Limb (tissue), 2 donors: Measurements from ENCODE around the gene ASMTL.

Experiments
- DNase-seq, 2 donors: peaks; one replicate each; pipeline ENCODE4 v3.0.0-alpha.2; 2016; ENCODE audit errors: extremely low spot score in 2 of 2

ASMTL gene

DNA sequence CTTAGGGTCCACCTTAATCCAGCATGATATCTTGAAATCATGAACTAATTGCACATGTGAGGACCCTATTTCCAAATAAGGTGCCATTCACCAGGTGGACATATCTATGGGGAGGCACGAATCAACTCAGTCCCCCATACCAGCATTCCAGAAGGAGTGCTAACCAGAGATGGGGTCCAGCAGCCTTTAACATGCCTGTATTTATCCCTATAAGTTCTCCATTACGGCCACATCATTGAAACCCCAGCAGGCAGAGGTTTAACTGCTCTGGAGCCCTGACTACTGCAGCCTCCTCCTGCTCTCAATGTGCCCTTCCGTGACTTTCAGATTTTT lies 3.2 kb upstream of the ASMTL start:
- DNase-seq: peak in 1 of 2 donors; percentile 13

DNA sequence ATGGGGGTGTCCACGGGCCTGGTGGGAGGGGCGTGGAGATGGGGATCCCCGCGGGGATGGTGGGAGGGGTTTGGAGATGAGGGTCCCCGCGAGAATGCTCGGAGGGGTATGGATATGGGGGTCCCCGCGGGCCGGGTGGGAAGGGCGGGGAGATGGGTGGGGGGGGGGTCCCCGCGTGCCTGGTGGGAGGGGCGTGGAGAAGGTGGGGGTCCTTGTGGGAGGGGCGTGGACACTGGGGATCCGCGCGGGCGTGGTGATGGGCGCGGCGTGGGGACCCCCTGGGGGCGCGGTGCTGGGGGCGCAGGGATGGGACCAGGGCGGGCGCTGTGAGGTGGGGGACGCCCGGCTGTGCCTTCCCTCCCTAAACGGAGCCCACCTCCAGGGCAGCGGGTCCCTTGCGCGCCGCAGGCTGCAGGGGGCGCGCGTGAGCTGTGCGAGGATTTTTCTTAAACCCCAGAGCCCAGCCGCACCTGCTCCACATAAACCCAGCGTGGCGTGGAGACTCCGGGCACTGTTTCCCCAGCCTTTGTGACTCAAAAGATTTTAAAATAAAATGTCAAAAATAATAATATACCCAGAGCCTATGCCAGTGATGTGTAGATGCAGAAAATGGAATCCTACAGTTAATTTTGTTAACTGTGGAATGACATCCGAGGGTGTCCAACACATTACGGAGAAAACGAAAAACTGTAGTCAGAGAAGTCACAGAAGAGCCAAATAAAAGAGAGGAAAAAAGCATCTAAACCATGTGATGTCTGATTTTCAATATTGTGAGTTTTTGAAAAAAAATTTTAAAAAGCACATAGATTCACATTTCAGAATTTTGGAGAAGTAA lies 1.5 kb upstream of the ASMTL start:
- peak; percentile 66 to 93 for DNase-seq

DNA sequence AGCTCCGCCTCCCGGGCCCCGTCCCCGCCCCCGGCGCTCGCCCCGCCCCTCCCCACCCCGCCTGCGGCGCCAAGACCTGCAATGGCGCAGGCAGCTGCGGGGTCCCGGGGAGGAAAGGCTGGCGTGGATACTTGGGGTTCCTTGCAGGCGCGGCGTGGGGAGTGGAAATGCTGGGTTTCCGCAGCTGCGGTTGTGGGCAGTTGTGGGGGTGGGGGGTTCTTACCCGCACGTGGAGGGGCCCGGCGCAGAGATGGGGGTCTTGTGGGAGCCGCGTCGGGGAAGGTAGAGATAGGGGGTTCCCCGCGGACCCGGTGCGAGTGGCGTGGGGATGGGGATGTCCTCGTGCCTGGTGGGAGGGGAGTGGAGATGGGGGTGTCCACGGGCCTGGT lies 680 bp upstream of the ASMTL start:
- DNase-seq: no peak

DNA sequence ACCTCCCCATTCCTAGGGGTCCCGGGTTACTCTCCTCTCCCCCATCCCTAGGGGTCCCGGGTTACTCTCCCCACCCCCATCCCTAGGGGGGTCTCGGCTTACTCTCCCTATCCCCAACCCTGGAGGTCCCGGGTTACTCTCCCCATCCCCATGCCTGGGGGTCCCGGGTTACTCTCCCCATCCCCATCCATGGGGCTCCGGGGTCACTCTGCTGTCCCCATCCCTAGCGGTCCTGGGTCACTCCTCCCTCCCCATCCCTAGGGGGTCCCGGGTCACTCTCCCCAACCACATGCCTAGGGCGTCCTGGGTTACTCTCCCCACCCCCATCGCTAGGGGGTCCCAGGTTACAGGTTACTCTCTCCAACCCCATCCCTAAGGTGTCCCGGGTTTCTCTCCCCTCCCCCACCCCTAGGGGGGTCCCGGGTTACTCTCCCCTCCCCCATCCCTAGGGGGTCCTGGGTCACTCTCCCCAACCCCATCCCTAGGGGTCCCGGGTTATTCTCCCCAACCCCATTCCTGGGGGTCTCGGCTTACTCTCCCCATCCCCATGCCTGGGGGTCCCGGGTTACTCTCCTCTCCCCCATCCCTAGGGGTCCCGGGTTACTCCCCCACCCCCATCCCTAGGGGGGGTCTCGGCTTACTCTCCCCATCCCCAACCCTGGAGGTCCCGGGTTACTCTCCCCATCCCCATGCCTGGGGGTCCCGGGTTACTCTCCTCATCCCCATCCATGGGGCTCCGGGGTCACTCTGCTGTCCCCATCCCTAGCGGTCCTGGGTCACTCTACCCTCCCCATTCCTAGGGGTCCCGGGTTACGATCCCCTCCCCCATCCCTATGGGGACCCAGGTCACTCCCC lies 821 bp downstream of the ASMTL start:
- peak in 1 of 2 donors; percentile 65 for DNase-seq

DNA sequence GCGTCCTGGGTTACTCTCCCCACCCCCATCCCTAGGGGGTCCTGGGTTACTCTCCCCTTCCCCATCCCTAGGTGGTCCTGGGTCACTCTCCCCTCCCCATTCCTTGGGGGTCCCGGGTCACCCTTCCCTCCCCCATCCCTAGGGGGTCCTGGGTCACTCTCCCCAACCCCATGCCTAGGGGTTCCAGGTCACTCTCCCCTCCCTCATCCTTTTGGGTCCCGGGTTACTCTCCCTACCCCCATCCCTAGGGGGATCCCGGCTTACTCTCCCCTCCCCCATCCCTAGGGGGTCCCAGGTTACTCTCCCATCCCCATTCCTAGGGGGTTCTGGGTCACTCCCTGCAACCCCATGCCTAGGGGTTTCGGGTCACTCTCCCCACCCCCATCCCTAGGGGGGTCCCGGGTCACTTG lies 1.5 kb downstream of the ASMTL start:
- DNase-seq: no peak

DNA sequence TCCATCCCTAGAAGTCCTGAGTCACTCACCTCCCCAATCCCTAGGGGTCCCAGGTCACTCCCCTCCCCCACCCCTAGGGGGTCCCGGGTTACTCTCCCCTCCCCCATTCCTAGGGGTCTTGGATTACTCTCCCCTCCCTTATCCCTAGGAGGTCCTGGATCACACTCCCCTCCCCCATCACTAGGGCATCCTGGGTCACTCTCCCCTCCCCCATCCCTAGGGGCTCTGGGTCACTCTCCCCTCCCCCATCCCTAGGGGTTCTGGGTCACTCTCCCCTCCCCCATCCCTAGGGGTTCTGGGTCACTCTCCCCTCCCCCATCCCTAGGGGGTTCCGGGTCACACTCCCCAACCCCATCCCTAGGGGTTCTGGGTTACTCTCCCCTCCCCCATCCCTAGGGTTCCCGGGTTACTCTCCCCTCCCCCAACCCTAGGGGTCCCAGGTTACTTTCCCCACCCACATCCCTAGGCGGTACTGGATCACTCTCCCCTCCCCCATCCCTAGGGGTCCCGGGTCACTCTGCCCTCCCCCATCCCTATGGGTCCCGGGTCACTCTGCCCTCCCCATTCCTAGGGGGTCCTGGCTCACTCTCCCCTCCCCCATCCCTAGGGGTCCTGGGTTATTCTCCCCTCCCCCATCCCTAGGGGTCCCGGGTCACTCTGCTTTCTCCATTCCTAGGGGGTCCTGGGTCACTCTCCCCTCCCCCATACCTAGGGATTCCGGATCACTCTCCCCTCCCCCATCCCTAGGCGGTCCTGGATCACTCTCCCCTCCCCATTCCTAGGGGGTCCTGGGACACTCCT lies 2.1 kb downstream of the ASMTL start:
- peak in 1 of 2 donors; percentile 48 for DNase-seq

DNA sequence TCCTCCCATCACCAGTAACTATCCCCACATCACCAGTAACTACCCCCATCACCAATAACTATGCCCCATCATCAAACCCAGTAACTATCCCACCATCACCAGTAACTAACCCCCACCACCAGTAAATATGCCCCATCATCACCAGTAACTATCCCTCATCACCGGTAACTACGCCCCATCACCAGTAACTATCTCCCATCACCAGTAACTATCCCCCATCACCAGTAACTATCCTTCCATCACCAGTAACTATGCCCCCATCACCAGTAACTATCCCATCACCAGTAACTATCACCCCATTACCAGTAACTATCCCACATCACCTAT lies 2.9 kb downstream of the ASMTL start:
- DNase-seq: no peak

DNA sequence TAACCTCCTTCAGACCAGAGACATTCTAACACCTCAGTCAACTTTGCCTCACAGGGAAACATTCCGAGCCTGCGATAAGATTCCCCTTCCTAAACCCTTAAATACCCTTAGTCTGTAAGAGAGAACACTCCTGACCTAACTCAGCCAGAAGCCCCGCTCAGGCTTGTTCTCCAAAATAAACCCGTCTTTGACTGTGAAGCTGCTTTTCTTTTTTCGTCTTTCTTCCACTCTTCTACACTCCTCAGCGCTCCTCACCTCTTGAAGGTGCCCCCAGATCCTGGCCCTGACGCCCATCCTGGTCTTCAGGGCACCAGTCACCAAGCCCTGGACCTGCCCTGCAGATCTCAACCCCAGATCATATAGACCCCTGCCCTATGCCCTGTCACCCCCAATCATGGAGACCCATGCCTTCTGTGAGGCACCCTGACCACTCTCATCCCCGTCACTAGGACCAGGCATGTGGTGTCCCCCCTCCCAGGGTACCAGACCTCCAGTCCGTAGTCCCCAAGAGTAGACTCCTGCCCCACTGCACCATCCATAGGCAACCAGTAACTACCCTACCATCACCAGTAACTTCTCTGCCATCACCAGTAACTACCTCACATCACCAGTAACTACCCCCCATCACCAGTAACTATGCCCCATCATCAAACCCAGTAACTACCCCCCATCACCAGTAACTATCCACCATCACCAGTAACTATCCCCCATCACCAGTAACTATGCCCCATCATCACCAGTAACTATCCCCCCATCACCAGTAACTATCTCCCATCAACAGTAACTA lies 3.5 kb downstream of the ASMTL start:
- DNase-seq: peak in 1 of 2 donors; percentile 20

DNA sequence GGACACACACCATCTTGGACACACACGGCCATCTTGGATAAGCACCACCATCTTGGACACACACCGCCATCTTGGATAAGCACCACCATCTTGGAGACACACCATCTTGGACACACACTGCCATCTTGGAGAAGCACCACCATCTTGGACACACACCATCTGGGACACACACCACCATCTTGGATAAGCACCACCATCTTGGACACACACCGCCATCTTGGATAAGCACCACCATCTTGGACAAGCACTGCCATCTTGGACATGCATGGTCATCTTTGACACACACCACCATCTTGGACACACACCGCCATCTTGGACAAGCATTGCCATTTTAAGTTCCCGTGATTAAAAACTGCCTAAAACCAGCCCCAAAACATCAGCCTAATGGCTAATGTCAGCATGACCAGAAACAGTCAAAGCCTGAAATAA lies 4.1 kb downstream of the ASMTL start:
- peak in 1 of 2 donors; percentile 16 for DNase-seq

DNA sequence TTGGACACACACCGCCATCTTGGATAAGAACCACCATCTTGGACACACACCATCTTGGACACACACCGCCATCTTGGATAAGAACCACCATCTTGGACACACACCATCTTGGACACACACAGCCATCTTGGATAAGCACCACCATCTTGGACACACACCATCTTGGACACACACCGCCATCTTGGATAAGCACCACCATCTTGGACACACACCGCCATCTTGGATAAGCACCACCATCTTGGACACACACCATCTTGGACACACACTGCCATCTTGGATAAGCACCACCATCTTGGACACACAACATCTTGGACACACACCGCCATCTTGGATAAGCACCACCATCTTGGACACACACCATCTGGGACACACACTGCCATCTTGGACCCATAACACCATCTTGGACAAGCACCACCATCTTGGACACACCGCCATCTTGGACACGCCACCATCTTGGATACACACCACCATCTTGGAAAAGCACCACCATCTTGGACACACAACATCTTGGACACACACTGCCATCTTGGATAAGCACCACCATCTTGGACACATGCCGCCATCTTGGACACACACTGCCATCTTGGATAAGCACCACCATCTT lies 4.6 kb downstream of the ASMTL start:
- peak in 1 of 2 donors; percentile 10 for DNase-seq

DNA sequence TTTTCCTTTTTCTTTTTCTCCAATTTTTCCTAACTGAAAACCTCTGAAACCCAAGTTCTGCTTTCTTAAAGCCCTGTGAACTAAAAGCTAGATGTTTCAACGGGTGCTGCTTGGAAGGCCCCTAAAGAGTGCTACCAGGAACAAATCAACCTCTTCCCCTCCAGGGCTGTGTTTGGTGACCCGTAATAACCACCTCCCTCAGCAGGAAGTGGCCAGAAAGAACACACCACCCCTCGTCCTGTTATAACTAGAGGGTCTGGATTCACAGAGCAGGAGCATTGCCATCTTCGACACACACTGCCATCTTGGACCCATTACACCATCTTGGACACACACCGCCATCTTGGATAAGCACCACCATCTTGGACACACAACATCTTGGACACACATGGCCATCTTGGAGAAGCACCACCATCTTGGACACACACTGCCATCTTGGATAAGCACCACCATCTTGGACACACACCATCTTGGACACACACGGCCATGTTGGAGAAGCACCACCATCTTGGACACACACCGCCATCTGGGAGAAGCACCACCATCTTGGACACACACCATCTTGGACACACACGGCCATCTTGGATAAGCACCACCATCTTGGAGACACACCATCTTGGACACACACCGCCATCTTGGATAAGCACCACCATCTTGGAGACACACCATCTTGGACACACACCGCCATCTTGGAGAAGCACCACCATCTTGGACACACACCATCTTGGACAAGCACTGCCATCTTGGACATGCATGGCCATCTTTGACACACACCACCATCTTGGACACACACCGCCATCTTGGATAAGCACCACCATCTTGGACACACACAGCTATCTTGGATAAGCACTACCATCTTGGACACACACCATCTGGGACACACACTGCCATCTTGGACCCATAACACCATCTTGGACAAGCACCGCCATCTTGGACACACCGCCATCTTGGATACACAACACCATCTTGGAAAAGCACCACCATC lies 5.4 kb downstream of the ASMTL start:
- peak in 1 of 2 donors; percentile 12 for DNase-seq

DNA sequence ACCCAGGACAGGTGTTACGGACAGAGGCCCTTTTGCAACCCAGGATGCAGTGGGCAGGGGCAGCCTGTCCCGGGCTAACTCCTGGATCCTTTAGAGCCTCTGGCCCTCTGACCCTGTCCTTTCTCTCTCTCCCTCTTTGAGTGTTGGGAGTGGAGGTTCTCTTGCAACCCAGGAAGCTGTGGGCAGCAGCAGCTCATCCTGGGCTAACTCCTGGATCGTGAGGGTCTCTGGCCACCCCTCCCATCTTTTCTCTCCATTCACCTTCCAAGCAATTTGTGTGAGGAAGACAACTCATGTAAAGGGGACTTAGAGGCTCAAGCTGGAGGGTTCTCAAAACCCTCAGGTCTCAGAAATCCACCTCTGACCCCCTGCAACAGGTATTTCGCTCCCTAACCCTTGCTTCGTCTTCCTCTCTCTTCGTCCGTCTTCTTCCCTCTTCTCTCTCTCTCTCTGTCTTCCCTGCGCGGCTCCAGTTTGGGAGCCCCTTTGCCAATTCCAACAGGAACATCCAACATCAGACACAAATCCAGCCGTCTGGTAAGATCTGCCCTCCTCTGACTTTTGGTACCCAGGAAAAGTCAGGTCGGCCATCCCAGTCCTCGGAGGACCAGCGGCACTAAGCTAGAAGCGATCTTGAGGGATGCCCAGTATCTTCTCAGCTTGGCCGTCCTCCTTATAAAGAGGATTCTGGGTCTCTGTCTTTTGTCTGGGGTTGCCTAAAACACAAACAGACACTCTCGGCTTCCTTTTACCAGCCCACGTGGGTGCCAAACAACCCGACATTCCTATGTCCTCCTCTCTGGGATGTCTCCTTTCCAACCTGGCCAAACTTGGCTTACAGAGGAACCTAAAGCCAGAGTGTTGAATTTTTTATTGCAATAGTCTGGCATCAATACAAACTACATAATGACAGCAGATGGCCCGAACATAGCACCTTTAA lies 7.9 kb downstream of the ASMTL start:
- peak in 1 of 2 donors; percentile 7 for DNase-seq

DNA sequence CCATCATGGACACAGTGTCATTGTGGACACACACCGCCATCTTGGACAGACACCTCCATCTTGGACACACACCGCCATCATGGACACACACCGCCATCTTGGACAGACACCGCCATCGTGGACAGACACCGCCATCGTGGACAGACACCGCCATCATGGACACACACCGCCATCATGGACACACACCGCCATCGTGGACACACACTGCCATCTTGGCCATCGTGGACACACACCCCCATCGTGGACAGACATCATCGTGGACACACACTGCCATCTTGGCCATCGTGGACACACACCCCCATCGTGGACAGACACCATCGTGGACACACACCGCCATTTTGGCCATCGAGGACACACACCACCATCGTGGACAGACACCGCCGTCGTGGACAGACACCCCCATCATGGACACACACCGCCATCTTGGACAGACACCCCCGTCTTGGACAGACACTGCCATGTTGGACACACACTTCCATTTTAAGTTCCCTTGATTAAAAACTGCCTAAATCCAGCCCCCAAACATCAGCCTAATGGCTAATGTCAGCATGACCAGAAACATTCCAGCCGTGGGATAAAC lies 9.1 kb downstream of the ASMTL start:
- peak in 1 of 2 donors; percentile 4 for DNase-seq

DNA sequence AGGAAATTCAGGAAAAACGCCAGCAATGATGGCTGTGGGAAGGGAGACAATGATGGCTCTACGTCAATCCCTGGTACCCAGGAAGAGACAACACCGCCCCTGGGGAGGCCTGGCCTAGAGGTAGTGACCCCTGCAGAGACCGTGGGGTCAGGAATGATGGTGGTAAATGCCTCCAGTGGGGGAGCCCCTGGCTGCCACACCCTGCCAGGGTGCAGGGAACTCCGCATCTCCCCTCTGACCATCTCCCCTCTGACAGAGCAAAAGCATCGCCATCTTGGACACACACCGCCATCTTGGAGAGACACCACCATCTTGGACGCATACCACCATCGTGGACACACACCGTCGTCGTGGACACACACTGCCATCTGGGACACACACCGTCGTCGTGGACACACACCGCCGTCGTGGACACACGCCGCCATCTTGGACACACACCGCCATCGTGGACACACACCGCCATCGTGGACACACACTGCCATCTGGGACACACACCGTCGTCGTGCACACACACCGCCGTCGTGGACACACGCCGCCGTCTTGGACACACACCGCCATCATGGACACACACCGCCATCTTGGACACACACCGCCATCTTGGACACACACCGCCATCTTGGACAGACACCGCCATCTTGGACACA lies 9.9 kb downstream of the ASMTL start:
- peak in 1 of 2 donors; percentile 20 for DNase-seq

DNA sequence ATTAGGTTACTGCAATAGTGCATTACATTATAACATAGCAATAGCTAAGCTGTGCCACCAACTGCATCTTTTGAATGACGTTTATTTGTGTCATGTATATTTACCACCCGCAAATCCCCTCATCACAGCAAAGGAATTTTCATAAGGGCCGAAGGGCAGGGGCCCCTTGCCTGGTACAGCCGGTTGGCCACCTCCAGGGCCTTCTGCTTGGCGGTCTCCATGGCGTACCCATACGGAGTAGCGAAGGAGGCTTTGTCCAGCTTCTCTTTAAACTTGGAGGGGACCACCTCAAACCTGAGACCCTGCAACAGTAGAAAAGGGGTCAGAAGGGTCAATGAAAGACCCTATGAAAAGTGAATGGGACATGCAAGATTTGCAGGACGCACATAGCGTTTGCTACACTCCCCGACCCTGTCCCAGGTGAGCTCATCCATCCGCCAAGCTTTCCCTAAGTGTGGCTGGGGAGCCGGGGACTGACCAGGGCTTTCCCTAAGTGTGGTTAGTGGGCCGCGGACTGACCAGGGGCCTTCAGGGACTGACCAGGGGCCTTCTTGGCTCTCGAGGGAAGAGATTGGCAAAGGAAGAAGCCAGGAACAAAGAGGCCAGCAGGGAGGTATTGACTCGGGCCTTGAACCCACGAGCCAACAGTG lies 10.6 kb downstream of the ASMTL start:
- peak in 1 of 2 donors; percentile 17 for DNase-seq

DNA sequence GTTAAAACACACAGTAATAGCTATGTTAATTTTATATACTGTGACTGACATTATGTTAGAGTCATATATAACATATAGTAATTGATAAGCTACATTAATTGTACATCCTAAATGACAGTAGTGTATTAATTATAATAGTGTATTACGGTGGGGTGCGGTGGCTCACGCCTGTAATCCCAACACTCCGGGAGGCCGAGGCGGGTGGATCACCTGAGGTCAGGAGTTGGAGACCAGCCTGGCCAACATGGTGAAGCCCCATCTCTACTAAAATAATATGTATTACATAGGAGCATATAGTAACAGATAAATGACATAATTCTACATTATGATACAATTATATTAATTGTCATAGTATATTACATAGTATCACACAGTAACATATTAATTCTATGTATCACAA lies 12.2 kb downstream of the ASMTL start:
- DNase-seq: no peak
